ES-I3 (cell line): Measurements from ENCODE around the gene CYP2C8.
"Not testable (repeated sequence)": the region's sequence is repeated elsewhere in the genome, so short reads cannot be mapped to it uniquely, and the experiment has no call there.

Source experiments
- H3K36me3 ChIP-seq: 2 replicates; pipeline ENCODE4 v1.6.1; 2013; ENCODE audit warnings: mild to moderate bottlenecking, low read length, control low read depth, moderate library complexity; ENCODE audit not compliant: insufficient read depth
- H3K4me1 ChIP-seq: 2 replicates; pipeline ENCODE4 v1.6.1; 2013; ENCODE audit warnings: mild to moderate bottlenecking, control low read depth, low read length; ENCODE audit not compliant: insufficient read depth
- H3K9ac ChIP-seq: 2 replicates; pipeline ENCODE4 v1.6.1; 2013; ENCODE audit warnings: low read depth, mild to moderate bottlenecking, low read length, moderate library complexity
- H3K9me3 ChIP-seq: 2 replicates; pipeline ENCODE4 v1.6.1; 2013; ENCODE audit warnings: mild to moderate bottlenecking, low read length, moderate library complexity; ENCODE audit not compliant: control insufficient read depth, insufficient read depth

Gene CYP2C8

DNA sequence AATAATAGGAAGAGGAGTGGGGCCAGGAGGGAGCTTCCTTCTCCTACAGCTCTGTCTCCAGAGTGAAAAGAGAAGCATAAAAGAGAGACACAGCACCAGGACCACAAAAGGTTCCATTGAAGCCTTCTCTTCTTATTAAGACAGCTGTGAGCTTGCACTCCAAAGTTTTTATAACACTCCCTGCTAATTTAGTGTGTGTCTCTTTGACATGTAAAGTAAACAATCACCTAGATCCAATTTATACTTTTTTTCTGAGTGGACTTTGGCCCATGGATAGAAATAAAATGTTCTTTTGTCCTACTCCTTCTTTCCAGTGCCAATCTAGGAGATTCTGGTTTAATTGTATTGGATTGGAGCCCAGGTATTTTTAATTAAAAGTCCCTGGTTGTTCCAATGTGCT is at the start of gene CYP2C8:
Gene CYP2C8, minus strand, starts transcription at position 212 of the 400 bp plus-strand sequence. Its CDS starts 95 bp downstream, at position 117.
- no peaks in the 10 kb centered on the region for H3K36me3 ChIP-seq
- no peak within 1 kb of the TSS for H3K9ac ChIP-seq
- H3K4me1 ChIP-seq: no peaks in the 10 kb centered on the region
- peaks cover 4% of the 10 kb centered on the region; the same call in 1 of the 2 replicates for H3K9me3 ChIP-seq

DNA sequence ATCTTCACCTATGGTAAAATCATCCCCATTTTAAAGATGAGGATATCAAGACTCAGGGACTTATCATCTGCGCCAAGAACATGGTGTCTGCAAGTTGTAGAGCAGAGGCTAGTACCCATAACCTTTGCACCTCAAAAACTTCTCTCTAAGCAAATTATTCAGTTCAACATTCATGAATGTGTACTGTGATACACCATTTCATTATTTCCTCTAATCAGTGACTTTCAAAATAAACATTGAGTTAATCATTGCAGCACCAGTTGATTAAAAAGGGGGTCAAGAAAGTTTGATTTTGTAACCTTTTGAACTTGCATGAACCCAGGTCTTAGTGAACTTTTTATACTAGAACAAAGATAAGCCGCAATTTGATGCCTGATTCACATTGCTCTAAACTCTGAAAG is 47.6 kb upstream of the CYP2C8 start:
- H3K9me3 ChIP-seq: peaks cover 10% of the 10 kb centered on the region
- no peaks in the 10 kb centered on the region for H3K36me3 ChIP-seq
- no peak overlapping the region for H3K9ac ChIP-seq
- no peaks in the 10 kb centered on the region for H3K4me1 ChIP-seq

DNA sequence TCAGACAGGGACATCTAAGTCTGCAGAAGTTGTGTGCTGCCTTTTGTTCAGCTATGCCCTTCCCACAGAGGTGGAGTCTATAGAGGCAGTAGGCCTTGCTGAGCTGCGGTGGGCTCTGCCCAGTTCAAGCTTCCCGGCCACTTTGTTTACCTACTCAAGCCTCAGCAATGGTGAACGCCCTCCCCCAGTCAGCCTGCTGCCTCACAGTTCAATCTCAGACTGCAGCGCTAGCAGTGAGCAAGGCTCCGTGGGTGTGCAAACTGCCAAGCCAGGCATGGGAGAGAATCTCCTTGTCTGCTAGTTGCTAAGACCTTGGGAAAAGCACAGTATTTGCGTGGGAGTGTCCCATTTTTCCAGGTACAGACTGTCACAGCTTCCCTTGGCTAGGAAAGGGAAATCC is 41.5 kb upstream of the CYP2C8 start:
- H3K9me3 ChIP-seq, H3K4me1 ChIP-seq, H3K9ac ChIP-seq, H3K36me3 ChIP-seq: not testable (repeated sequence)

DNA sequence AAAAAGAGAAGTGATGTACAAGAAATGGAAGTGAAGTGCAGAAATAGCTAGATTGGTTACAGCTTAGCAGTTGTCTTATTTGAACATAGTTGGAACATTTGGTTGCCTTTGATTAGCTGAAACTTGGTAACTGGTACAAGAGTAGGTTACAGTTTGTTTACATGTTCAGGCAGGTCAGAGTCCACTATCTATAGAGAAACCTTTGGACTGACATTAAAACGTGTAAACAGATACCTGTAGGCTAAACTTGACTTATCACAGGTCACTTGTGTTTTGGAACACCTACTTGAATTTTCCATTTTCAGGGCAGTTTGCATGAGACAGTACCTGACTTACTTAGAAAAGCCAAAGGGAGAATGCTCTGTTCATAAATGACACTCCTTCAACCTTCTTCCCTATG is 28.5 kb upstream of the CYP2C8 start:
- H3K9ac ChIP-seq: no peak overlapping the region
- H3K4me1 ChIP-seq: no peaks in the 10 kb centered on the region
- no peaks in the 10 kb centered on the region for H3K9me3 ChIP-seq
- H3K36me3 ChIP-seq: no peaks in the 10 kb centered on the region

DNA sequence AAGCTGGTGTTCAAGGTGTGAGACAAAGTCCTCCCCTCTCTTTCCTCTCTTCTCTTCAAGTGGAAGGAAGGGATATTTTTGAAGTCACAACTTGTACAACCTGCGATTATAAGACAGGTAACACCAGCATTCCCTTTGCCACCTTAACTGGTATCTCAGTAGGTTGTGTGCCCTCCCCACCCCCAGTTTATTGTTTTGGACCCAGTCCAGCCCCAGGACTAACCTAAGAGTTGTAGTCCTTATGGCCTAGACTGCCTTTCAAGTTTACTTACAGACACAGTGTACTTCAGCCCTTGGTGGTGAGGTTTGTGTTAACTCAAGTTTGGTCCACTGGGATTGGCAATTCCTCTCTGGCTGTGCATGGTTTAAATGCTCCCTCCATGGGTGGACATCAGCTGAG is 26.8 kb upstream of the CYP2C8 start:
- no peaks in the 10 kb centered on the region for H3K4me1 ChIP-seq

DNA sequence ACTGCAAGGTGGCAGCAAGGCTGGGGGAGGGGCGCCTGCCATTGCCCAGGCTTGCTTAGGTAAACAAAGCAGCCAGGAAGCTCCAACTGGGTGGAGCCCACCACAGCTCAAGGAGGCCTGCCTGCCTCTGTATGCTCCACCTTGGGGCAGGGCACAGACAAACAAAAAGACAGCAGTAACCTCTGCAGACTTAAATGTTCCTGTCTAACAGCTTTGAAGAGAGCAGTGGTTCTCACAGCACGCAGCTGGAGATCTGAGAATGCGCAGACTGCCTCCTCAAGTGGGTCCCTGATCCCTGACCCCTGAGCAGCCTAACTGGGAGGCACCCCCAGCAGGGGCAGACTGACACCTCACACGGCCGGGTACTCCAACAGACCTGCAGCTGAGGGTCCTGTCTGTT is 10.3 kb upstream of the CYP2C8 start:
- H3K36me3 ChIP-seq: not testable (repeated sequence)

More for the DNA sequence above, 26.8 kb upstream of the CYP2C8 start:
- Histone ChIP-seq H3K36me3 (no peaks in the 10 kb centered on the region), H3K9me3 (no peaks in the 10 kb centered on the region), H3K9ac (no peak overlapping the region)

DNA sequence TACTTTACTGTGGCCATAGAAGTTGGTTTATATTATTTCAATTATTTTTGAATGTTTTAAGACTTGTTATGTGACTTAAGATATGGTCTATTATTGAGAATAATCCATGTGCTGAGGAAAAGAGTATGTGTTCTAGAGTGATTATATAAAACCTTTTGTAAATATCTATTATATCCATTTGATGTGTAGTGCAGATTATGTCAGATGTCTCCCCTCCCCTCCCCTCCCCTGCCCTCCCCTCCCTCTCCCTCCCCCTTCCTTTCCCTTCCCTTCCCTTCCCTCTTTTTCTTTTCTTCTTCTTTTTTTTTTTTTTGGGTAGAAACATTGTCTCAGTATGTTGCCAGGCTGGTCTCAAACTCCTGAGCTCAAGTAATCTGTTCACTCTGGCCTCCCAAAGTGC is 8.3 kb upstream of the CYP2C8 start:
- no peaks in the 10 kb centered on the region for H3K36me3 ChIP-seq
- no peaks in the 10 kb centered on the region for H3K9me3 ChIP-seq
- no peaks in the 10 kb centered on the region for H3K4me1 ChIP-seq
- no peak overlapping the region for H3K9ac ChIP-seq

More for the DNA sequence above, 10.3 kb upstream of the CYP2C8 start:
- not testable (repeated sequence) for H3K4me1 ChIP-seq, H3K9ac ChIP-seq, H3K9me3 ChIP-seq

DNA sequence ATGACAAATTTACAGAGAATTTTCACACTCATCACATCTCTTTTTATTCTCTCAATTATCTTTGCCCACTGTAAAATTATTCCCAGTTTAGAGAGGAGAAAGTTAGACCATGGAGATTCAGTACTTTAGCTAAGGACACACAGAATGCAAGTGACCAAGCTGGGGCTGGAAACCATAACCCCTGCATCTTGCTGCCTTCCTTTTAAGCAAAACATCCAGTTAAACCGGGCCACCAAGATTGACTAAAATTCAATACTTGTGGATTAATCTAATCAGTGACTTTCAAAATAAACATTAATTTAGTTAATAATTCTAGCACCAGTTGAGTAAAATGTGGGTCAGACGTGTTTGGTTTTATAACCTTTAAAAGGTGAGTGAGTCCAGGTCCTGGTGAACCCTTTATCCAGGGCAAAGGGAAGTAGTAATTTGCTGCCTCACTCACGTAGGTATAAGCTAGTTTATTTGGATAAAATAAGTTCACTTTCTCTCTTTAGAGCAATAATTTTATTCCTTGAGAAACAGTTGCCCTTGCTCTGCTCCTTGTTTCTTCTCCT is 1.9 kb upstream of the CYP2C8 start:
- Histone ChIP-seq H3K9ac (no peak overlapping the region), H3K4me1 (no peaks in the 10 kb centered on the region), H3K36me3 (no peaks in the 10 kb centered on the region), H3K9me3 (no peaks in the 10 kb centered on the region)

DNA sequence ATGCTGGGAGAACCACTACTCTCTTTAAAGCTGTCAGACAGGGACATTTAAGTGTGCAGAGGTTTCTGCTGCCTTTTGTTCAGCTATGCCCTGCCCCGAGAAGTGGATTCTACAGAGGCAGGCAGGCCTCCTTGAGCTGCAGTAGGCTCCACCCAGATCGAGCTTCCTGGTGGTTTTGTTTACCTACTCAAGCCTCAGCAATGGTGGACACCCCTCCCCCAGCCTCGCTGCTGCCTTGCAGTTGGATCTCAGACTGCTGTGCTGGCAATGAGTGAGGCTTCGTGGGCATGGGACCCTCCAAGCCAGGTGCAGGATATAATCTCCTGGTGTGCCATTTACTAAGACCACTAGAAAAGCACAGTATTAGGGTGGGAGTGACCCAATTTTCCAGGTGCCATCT is 5.2 kb downstream of the CYP2C8 start:
- H3K4me1 ChIP-seq, H3K9ac ChIP-seq, H3K9me3 ChIP-seq, H3K36me3 ChIP-seq: not testable (repeated sequence)

DNA sequence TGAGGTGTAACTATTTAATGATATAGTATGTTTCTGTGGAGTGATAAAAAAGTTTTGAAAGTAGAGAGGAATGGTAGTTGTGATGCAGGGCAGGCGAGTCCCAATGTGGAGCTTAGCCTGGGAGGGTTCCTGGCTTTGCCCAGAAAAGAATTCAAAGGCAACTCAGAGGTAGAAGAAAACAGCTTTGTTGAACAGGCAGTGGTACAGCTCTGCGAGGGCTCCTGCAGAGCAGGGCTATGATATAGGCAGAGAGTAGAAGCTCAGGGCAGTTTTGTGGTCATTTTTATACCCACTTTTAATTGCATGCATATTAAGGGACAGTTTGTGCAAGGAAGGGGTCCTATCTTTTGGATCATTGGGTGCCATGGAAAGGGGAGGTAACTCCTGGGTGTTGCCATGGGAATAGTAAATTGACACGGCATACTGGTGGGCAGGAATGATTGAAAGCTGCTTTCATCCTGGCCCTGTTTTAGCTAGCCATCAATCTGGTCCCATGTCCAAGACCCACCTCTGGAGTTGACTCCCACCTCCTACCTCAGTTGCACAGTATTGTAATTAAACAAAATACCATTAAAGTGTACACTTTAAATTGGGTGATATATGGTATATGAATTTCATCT is 12.4 kb downstream of the CYP2C8 start:
- no peak overlapping the region for H3K9ac ChIP-seq
- no peaks in the 10 kb centered on the region for H3K4me1 ChIP-seq
- H3K36me3 ChIP-seq: no peaks in the 10 kb centered on the region
- H3K9me3 ChIP-seq: no peaks in the 10 kb centered on the region

DNA sequence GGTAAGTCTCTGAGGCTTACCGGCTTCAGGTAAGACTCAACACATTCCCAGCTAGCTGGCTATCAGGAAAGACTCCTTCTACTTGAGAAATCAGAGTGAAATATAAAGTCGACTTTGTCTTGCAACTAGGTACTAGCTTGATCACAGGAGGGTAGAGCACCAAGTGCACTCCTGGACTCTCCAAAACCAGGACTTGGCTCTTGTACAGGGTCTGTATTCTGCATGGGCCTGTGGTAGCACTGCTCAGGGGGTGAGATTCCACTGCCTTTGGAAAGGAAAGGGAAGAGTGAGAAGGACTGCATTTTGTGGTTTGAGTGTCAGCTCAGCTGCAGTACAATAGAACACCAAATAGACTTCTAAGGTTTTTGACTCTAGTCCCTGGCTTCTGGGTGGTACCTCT is 19.4 kb downstream of the CYP2C8 start:
- Histone ChIP-seq H3K9ac (no peak overlapping the region), H3K4me1 (no peaks in the 10 kb centered on the region), H3K9me3 (no peaks in the 10 kb centered on the region; the same call in 1 of the 2 replicates), H3K36me3 (no peaks in the 10 kb centered on the region)

DNA sequence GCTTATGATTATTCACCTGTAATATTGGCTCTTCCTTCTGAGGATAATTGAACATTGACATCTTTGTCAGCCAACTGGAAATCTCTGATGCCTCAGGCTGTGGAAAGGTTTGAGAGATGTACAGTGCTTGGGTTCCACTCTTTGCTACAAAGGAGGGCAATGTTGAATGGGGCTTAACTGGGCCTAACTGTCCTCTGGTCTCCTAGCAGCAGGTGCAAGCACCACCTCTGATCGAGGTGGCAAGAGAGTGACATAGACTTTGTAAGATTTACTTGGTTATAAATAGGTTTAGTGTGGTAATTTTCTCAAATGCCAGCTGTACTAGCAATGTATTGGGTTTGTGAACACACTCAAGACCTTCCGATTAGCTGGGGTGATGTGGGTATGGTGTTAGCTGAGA is 21.1 kb downstream of the CYP2C8 start:
- no peaks in the 10 kb centered on the region for H3K4me1 ChIP-seq
- no peaks in the 10 kb centered on the region; the same call in 1 of the 2 replicates for H3K9me3 ChIP-seq
- no peak overlapping the region for H3K9ac ChIP-seq
- H3K36me3 ChIP-seq: no peaks in the 10 kb centered on the region

DNA sequence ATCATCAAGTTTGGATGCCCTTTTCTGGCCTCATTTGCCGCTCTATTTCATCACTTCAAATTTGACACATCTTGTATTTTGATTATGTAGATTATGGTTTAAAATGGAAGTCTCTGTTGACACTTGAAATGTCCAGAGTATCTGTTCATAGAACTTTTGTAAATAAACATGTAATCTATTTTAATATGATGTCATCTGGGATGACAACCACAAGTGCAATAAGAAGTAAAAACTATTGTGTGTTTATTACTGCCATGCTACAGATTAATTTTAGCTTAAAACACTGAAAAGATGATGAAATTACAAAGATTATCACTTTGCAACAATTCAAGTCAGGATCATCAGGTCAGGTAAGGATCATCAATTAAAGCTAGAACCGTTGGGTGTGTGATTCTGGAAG is 30.0 kb downstream of the CYP2C8 start:
- no peaks in the 10 kb centered on the region for H3K4me1 ChIP-seq
- no peaks in the 10 kb centered on the region for H3K9me3 ChIP-seq
- H3K36me3 ChIP-seq: no peaks in the 10 kb centered on the region
- H3K9ac ChIP-seq: no peak overlapping the region

DNA sequence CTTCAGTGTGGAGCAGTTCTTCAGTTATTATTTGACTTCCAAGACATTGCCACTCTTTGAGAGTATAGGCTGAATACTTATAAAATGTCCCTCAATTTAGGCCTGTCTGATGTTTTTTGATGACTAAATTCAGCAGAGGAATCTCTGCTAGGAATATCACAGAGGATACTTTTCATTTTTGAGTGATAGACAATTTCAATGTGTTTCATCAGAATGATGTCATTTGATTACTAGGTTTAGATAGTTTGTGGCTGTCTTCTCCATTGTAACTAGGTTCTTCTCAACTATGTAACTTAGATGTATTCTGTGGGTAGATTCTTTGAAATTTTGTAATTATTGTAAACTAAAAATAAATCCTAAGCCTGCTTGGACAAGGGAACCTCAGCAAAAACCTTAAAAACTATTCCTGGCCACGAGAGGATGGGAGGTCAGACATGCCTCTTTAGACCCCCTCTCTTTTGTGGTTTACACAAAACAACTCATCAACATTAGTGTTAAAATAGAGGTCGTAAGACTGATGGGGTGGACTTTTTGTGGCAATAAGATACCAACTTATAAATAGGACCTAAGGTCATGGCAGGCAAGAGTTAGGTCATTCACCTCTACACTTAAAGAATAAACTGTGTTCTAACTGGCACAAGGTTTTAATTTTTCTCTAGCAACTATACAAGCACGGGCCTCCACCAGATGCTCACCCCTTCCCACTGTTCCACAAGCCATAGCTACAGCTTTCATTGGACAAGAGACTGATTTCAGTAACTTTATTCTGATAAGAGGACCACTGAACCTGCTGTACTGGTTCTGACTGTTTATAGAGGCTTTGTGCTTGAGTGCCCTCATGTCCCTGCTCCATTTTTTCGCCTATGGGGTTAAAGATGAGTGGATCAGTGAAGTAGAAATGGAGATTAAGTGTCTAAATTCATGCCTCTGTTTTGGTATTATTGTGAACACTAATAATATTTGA is 33.7 kb downstream of the CYP2C8 start:
- Histone ChIP-seq H3K9me3 (no peaks in the 10 kb centered on the region), H3K9ac (no peak overlapping the region)

DNA sequence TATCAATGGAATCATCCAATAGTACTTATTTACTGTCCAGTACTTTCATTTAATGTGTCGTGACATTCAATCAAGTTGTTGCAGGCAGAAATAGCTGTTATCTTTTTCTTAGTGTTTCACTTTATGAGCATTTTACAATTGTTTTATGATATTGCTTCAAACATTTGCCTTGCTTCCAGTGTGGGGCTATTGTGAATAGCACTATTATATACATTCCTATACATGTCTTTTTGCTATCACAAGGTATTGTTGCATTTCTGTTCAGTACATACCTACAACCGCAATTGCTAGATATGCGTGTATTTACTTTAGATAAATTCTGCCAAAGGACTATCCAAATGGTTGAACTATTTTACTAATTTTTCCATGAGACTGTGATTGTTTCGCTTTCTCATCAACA is 34.9 kb downstream of the CYP2C8 start:
- Histone ChIP-seq H3K4me1 (no peaks in the 10 kb centered on the region), H3K36me3 (no peaks in the 10 kb centered on the region), H3K9me3 (no peaks in the 10 kb centered on the region), H3K9ac (no peak overlapping the region)

More for the DNA sequence above, 33.7 kb downstream of the CYP2C8 start:
- Histone ChIP-seq H3K36me3 (no peaks in the 10 kb centered on the region), H3K4me1 (no peaks in the 10 kb centered on the region)
